Smooth muscle cell (in vitro differentiated cells): Measurements from ENCODE around the gene TMEM204. TPM values are rescaled to one million over a fixed set of nuclear protein-coding genes. Genes with fewer than 3 reads are reported as not detected.

Experiments used
- DNase-seq: peaks from one replicate; lab custom pipeline; 2025; ENCODE audit not compliant: unreplicated experiment; lab: John Stamatoyannopoulos, UW
- H2AFZ ChIP-seq: fragments of 200-600 bp; sonication (generic); 2 replicates; pipeline ENCODE4 v1.6.0; 2016; ENCODE audit warnings: antibody characterized with exemption, low read depth, mild to moderate bottlenecking
- H3F3A ChIP-seq: fragments of 200-600 bp; sonication (generic); 2 replicates; pipeline ENCODE4 v1.6.0; 2017; ENCODE audit warnings: antibody characterized with exemption, low read depth
- H3K27ac ChIP-seq: fragments of 200-600 bp; sonication (generic); 2 replicates; pipeline ENCODE4 v1.5.1; 2016; ENCODE audit warnings: low read depth, mild to moderate bottlenecking
- H3K27me3 ChIP-seq: fragments of 200-600 bp; sonication (generic); 2 replicates; pipeline ENCODE4 v1.6.1; 2016; ENCODE audit warnings: low read depth, mild to moderate bottlenecking
- H3K36me3 ChIP-seq: fragments of 200-600 bp; sonication (generic); 2 replicates; pipeline ENCODE4 v1.5.1; 2016; ENCODE audit warnings: low read depth
- H3K4me1 ChIP-seq: fragments of 200-600 bp; sonication (generic); 2 replicates; pipeline ENCODE4 v1.5.1; 2016; ENCODE audit warnings: low read depth
- H3K4me2 ChIP-seq: fragments of 200-600 bp; sonication (generic); 2 replicates; pipeline ENCODE4 v1.6.0; 2016; ENCODE audit warnings: mild to moderate bottlenecking
- H3K4me3 ChIP-seq: fragments of 200-600 bp; sonication (generic); 2 replicates; pipeline ENCODE4 v1.5.1; 2016; ENCODE audit warnings: mild to moderate bottlenecking
- H3K79me2 ChIP-seq: fragments of 200-600 bp; sonication (generic); 2 replicates; pipeline ENCODE4 v1.6.0; 2016; ENCODE audit warnings: low read depth, mild to moderate bottlenecking
- H3K9ac ChIP-seq: fragments of 200-600 bp; sonication (generic); 2 replicates; pipeline ENCODE4 v1.6.0; 2016; ENCODE audit warnings: low read depth
- H3K9me3 ChIP-seq: fragments of 200-600 bp; sonication (generic); replicated peaks from 2 replicates; pipeline ENCODE4 v1.5.1; 2016; ENCODE audit warnings: low read depth
- H4K20me1 ChIP-seq: fragments of 200-600 bp; sonication (generic); 2 replicates; pipeline ENCODE4 v1.6.0; 2016; ENCODE audit warnings: low read depth
- CTCF ChIP-seq: fragments of 200-600 bp; sonication (generic); IDR thresholded peaks from 2 replicates; pipeline ENCODE4 v1.5.1; 2017; ENCODE audit warnings: borderline replicate concordance, mild to moderate bottlenecking, antibody characterized with exemption; ENCODE audit not compliant: insufficient read depth, poor library complexity, severe bottlenecking
- WGBS: methylation state at CpG from one replicate; pipeline ENCODE4 v1.1.7; 2016; ENCODE audit warnings: low lambda C conversion rate; 5-methylcytosine and 5-hydroxymethylcytosine counted together
- polyA plus RNA-seq: library from polyadenylated mRNA; unstranded; fragments of >200 nt; fragmentation: Nextera tagmentation; extraction: Ambion mirVana; gene quantifications from 2 replicates; pipeline ENCODE4 v1.2.1, GENCODE V29; 2016
- total RNA-seq: library from RNA; depleted of rRNA; stranded (reverse); fragments of >200 nt; gene quantifications from 2 replicates; pipeline ENCODE4 v1.2.3, GENCODE V29; 2014

Gene TMEM204
- total and polyA plus RNA-seq, 2 experiments from 2014 or later, result 0.90 to 4.2 TPM

GRCh38 chr16:1524366-1524765 lies 9.1 kb upstream of the TMEM204 start:
- Histone ChIP-seq H3K4me2 (no peak overlapping the region), H3K9ac (no peak overlapping the region), H3K36me3 (no peaks in the 10 kb centered on the region), H3K4me3 (no peak overlapping the region), H3K79me2 (no peaks in the 10 kb centered on the region), H3K27me3 (no peaks in the 10 kb centered on the region), H3K9me3 (no peaks in the 10 kb centered on the region), H2AFZ (no peak overlapping the region), H3K4me1 (no peaks in the 10 kb centered on the region), H3K27ac (no peak overlapping the region), H4K20me1 (no peaks in the 10 kb centered on the region), H3F3A (no peaks in the 10 kb centered on the region)
- no peak for TF ChIP-seq CTCF
- no peak for DNase-seq
- WGBS, result 96% methylated on average over 23 of the region's 26 CpGs

DNA sequence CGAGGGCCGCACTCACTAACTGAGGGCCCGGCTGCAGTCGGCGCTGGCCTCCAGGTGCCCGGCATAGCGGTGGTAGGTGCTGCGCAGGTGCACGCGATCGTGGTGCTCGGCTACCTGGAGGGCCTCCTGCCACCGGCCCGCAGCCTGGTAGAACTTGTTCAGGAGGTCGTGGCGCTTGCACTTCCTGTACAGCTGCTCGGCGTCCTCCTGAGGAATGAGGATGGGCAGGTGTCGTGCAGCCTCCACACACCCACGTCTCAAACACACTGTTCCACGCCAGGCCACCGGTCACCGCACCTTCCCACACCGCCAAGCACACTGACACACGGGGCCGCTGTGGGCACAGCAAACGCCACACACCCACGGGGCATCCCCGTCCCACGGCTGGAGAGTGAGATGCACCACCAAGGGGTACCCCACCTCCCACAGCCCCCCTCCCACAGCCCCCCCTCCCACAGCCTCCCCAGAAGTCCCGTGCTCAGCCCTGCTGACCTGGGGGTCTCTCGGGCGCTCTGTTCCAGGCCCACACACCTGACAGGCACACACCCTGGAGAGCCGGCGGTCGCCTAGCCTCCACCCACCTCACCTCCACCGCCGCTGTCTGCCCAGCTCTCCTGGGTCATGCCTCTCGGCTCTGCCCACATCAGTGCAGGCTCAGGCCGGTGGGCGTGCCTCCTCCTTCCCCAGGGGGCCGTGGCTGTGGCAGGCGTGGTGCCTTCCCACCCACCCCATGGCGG lies 7.4 kb upstream of the TMEM204 start:
- Histone ChIP-seq H3K27me3 (no peaks in the 10 kb centered on the region), H3K4me1 (no peaks in the 10 kb centered on the region), H3K9me3 (no peaks in the 10 kb centered on the region), H3K79me2 (no peaks in the 10 kb centered on the region), H3K4me2 (no peak overlapping the region), H3K4me3 (no peak overlapping the region), H3K36me3 (no peaks in the 10 kb centered on the region), H2AFZ (no peak overlapping the region), H3K9ac (no peak overlapping the region), H3F3A (no peaks in the 10 kb centered on the region), H4K20me1 (no peaks in the 10 kb centered on the region), H3K27ac (no peak overlapping the region)
- TF ChIP-seq CTCF, result no peak
- no peak for DNase-seq
- 94% methylated on average over 41 of the region's 44 CpGs for WGBS

GRCh38 chr16:1526608-1527555 lies 6.6 kb upstream of the TMEM204 start:
- H3K4me1 ChIP-seq, result no peaks in the 10 kb centered on the region
- no peaks in the 10 kb centered on the region for H4K20me1 ChIP-seq
- H3K4me2 ChIP-seq, result no peak overlapping the region
- TF ChIP-seq CTCF, result no peak
- H3K79me2 ChIP-seq, result no peaks in the 10 kb centered on the region
- no peak for DNase-seq
- WGBS, result 93% methylated on average over 34 of the region's 38 CpGs
- H3K27me3 ChIP-seq, result no peaks in the 10 kb centered on the region
- no peak overlapping the region for H2AFZ ChIP-seq
- H3F3A ChIP-seq, result peaks cover 4% of the 10 kb centered on the region
- no peak overlapping the region for H3K9ac ChIP-seq
- H3K36me3 ChIP-seq, result no peaks in the 10 kb centered on the region
- no peaks in the 10 kb centered on the region for H3K9me3 ChIP-seq
- no peak overlapping the region for H3K27ac ChIP-seq
- no peak overlapping the region for H3K4me3 ChIP-seq
